HG03571 (cell line): ENCODE results near the gene KCNQ4.

Experiments used
- ATAC-seq: cut with Tn5 transposase; IDR thresholded peaks from one replicate; pipeline ENCODE4 v1.9.1; 2021; ENCODE audit not compliant: unreplicated experiment

Gene KCNQ4

GRCh38 chr1:40783001-40783905, at the start of gene KCNQ4:
Gene KCNQ4 (plus strand): TSS chr1:40783787. CDS start chr1:40784094, 307 bp downstream.
- ATAC-seq: no peak

DNA sequence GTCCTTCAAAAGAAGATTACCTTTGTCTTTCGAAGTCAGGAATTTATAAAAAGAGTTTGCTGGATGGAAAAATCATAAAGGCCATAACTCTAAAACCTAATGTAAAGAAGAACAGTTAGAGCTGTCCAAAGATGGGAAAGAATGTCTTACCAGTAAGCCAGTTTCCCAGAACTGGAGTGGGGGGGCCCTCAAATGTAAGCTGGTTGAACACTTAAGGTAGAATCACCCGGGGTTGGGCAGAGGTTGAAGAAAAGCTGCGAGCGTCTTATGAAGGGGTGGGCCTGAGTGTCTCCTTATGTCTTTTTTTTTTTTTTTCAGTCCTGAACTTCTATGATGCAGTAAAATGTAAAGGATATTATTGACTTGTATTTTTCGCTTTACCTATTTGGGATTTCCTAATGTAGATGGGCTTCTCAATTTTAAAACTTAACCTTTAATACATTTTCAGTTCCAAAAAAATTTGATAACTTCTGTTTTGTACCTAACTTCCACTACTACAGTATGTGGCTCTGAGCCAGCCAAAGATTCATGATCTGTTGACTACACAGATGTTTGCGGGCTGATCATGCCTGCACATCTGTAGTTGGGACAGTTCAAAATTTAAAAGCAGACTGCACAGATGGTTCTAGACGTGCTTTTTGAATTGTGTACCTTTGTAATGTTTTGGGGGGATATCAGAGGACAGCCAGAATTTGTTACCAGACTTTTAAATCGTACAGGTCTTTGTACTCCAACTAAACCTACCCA, 48.5 kb upstream of the KCNQ4 start:
- no peak for ATAC-seq

GRCh38 chr1:40736085-40736531, 47.5 kb upstream of the KCNQ4 start:
- no peak for ATAC-seq

DNA sequence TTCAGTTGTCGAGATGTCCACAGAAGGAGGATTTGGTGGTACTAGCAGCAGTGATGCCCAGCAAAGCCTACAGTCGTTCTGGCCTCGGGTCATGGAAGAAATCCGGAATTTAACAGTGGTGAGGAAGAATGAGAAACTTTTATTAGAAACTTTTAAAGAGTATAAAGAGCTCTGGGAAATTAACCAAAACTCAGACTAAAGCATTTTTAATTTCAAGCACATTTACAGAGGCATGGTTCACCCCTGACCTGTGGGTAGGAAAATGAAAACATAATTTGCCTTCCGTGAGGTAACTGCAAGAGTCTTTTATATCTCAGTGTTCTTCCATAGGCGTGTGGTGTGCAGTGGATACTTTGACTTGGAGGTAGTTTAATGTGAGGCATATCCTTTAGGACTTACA, 44.8 kb upstream of the KCNQ4 start:
- no peak for ATAC-seq

- no peak for ATAC-seq
Observed at GRCh38 chr1:40739455-40740008, 44.1 kb upstream of the KCNQ4 start.

- ATAC-seq: no peak
Observed at GRCh38 chr1:40740039-40740996, 43.3 kb upstream of the KCNQ4 start.

DNA sequence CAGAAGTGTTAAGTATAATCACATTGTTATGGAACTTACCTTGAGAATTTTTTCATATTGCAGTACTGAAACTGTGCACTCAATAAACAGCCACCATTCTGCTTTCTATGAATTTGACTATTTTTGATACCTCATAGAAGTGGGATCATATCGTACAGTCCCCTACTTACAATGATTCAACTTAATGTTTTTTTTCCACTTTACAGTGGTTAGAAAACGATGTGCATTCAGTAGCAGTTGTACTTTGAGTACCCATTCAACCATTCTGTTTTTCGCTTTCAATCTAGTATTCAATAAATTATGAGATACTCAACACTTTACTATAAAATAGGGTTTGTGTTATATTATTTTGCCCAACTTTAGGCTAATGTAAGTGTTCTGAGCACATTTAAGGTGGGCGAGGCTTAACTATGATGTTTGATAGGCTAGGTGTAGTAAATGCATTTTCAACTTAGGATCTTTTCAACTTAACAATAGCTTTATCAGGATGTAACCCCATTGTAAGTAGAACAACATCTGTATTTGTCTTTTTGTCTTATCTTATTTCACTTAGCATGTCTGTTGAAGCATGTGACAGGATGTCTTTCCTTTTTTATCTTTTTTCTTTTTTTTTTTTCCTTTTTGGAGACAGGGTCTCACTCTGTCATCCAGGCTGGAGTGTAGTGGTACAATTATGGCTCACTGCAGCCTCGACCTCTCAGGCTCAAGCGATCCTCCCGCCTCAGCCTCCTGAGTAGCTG, 42.4 kb upstream of the KCNQ4 start:
- ATAC-seq: no peak

DNA sequence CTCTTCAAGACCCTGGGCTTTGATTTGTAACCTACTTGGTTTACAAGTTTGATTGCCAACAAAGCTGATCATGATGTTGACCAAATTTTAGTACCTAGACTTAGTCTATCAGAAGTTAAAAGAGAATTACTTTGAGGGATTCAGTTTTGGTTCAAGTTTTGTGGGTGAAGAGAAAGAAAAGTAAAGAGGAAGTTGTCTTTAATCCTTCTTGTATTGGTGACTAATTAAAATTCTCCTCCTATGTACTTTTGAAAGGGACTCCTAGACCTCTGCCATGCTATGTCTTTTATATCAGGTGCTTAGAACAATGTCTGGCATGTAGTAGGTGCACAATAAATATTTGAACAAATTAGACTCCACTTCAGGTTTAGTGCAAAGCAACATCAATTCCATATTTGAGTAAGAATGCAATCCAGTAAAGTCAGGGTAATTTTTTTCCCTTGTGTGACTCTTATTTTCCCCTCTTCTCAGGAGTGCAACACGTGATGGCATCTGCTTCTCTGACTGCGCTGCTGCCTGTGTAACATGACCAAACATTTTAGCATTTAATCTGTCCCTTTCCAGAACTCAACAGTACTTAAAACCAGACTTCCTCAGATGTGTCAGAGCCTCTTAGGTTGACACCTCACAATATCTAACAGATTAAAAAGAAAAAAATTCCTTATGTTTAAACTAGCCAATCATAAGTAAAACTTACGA, 41.1 kb upstream of the KCNQ4 start:
- ATAC-seq: no peak

DNA sequence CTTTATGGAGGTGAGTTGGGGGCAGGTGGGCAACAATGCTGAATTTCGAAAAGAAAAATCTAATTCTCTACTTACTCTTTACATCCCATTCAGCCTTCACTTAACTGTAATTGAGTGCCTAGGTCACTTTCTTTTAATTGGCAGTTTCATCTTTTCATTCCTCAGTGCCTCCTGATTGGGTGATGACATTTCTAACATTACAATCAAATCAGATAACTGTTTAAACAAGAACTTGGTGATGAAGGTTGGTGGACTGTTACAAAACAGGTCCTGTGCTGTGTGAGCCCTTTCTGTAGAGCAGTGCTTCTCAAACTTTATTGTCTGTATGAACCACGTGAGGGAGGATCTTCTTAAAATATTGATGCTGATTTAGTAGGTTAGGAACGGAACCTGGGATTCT, 40.1 kb upstream of the KCNQ4 start:
- no peak for ATAC-seq

DNA sequence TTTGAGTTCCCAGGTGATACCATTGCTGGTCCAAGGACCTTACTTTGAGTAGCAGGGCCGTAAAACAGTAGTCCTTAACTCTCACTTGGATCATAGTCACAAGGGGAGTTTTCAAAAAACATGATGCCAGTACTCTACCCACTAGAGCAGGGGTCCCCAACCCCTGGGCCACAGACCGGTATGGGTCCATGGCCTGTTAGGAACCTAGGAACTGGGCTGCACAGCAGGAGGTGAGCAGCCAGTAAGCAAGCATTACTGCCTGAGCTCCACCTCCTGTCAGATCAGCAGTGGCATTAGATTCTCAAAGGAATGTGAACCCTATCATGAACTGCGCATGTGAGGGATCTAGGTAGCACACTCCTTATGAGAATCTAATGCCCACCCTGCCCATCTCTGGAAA, 39.7 kb upstream of the KCNQ4 start:
- no peak for ATAC-seq

DNA sequence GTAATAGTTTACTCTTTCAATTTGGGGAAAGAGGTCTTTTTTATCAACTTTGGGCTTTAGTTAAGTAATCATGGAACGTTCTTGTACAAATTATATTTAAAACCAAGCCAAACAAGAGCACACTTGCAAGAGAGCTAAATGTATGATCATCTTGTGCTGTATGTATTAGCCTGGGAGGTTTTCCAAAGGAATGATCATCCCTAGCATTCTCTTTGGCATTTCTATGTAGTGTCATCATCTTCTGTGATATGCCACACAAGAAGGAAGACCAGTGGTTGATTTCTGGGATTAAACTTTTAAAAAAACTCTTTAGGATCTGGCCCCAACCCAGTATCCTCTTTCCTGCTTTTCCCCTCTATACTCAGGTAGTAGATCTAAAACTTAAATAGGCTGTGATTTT, 38.4 kb upstream of the KCNQ4 start:
- no peak for ATAC-seq

GRCh38 chr1:40746344-40747090, 37.1 kb upstream of the KCNQ4 start:
- ATAC-seq: no peak

DNA sequence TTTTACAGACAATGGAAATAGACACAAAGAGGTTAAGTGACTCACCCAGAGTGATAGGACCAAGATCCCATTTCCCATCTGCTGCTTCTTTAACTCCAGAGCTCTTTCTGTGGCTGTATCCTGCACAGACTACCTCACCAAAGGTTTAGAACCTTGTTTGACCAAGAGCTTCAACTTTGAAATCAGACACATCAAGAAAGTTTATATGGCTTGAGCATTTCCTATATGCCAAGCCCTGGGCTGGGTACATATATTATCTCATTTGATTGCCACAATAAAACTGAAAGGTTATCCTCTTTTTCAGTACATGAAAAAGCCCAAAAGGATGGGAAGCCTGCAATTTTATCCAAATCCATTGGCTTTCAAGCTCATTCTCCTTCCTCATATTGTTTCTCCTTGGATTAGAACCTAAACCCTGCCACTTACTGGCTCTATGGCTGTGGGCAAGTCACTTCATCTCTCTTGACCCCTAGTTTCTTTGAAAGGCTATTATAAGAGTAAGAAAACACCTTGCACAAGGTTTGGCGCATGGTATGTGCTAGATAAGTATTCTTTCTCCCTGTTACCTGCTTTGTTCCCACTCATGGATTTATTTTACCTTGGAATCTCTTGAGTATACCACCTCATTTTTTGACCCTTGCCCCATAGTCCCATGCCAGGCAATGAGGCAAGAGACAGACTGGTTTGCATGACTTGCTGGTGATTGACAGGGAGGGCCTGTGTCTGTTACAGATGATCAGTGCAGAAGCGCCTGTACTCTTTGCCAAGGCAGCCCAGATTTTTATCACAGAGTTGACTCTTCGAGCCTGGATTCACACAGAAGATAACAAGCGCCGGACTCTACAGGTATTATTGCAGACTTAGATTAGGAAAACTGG, 34.5 kb upstream of the KCNQ4 start:
- no peak for ATAC-seq

DNA sequence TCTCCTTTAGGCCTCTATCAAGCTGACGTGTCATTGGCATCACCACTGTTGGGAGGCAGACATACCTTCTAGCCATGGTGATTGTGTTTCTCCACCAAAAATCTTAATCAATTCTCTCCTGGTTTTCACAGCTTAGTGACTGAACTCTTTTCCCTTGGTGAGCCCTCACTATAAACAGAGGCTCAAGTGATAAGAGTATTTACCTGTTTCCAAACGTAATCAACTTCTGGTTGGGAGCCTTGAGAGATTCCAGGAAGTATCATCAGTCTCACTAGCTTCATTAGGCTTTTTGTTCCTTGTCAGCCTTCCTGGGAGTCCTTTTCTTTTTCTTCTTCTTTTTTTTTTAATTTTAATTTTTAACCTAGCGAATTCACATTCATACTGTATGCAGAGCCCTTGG, 33.8 kb upstream of the KCNQ4 start:
- ATAC-seq: no peak

- no peak for ATAC-seq
Observed at GRCh38 chr1:40750451-40750908, 33.1 kb upstream of the KCNQ4 start.

DNA sequence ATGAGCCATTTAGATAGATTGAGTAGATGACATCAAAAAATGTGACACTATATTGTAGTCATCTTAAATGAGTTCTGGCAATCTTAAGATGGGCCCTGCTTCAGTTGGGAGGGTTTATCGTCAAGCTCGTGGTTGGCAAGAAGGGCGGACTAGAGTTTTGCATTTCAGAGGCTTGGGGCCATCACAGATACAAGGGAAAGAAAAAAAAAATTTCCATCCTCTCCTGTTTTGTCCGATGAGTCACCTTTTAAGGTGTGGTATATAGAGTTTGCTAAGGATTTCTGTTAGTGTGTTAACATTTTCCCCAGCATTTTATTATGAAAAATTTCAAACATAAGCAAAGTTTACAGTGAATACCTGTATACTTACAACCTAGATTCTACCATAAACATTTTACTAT, 31.8 kb upstream of the KCNQ4 start:
- no peak for ATAC-seq

- no peak for ATAC-seq
Observed at GRCh38 chr1:40753142-40753882, 30.3 kb upstream of the KCNQ4 start.
